Progenitor cell of endocrine pancreas (in vitro differentiated cells): Measurements from ENCODE around the gene EEIG1. TPM values are rescaled to one million over a fixed set of nuclear protein-coding genes. Genes with fewer than 3 reads are reported as not detected.
A peak's percentile ranks its signal among the peaks of the same experiment; 100 is the strongest.

Experiments
- DNase-seq: peaks from one replicate; pipeline ENCODE4 v3.0.0; 2021; ENCODE audit warnings: low spot score; ENCODE audit not compliant: unreplicated experiment
- H3K27ac Mint-ChIP-seq: 2 replicates; pipeline ENCODE4 v1.8.0; 2021; ENCODE audit warnings: mild to moderate bottlenecking, moderate library complexity, mixed read lengths
- H3K27me3 Mint-ChIP-seq: 2 replicates; pipeline ENCODE4 v1.8.0; 2021; ENCODE audit warnings: mixed read lengths
- H3K36me3 Mint-ChIP-seq: 2 replicates; pipeline ENCODE4 v1.8.0; 2022; ENCODE audit warnings: mixed read lengths; ENCODE audit not compliant: insufficient read depth
- H3K4me1 Mint-ChIP-seq: 2 replicates; pipeline ENCODE4 v1.8.0; 2021; ENCODE audit warnings: low read depth, mixed read lengths
- H3K4me3 Mint-ChIP-seq: 2 replicates; pipeline ENCODE4 v1.8.0; 2021; ENCODE audit warnings: low read depth, mild to moderate bottlenecking, moderate library complexity, mixed read lengths
- H3K9me3 Mint-ChIP-seq: 2 replicates; pipeline ENCODE4 v1.8.0; 2021; ENCODE audit warnings: low read depth, mixed read lengths
- total RNA-seq: library from RNA; stranded (reverse); gene quantifications from 2 replicates; pipeline ENCODE4 v1.2.1, GENCODE V29; 2021
- TF ChIP-seq, protein P1 (sequence below): fragments of 200-600 bp; sonication (generic); IDR thresholded peaks from one replicate; pipeline ENCODE4 v1.5.0; 2021; ENCODE audit warnings: antibody characterized with exemption, mild to moderate bottlenecking; ENCODE audit not compliant: unreplicated experiment

Gene EEIG1
- total RNA-seq, 1 donor from 2014 or later: 48.2 TPM

DNA sequence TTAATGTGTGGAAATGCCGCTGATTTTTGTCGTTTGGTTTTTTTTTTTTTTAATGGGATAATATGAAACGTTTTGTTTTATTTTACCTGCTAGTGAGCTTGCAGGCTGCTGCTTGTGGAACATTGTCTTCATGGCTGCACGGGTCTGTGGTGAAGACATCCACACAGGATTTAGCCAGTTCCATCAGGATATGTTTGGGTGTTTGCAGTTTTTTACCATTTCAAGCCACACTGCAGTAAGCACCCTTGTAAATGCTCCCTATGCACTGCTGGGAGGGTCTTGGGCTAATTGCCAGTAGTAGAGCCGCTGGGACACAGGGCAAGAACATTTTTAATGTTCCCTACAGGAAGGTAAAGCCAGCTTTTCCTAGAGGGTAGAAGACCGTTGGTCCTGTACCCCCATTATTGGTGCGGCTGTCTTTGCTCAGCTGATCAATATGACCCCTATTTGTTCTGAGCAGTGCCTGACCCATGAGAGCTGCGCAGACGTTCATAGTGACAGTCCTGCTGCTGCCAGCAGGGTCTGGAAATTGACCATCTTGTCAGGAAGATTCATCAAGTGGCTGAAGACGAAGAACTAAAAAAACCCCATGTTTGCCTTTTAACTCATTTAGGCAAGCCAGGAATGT is 20.5 kb upstream of the EEIG1 start:
- Mint-ChIP-seq H3K27ac (peak overlapping the region; percentile 35), H3K4me1 (peaks cover 6% of the 10 kb centered on the region), H3K9me3 (peaks cover 3% of the 10 kb centered on the region), H3K36me3 (no peaks in the 10 kb centered on the region), H3K27me3 (no peaks in the 10 kb centered on the region), H3K4me3 (no peak overlapping the region)
- no peak for DNase-seq
- TF ChIP-seq, protein P1, sequence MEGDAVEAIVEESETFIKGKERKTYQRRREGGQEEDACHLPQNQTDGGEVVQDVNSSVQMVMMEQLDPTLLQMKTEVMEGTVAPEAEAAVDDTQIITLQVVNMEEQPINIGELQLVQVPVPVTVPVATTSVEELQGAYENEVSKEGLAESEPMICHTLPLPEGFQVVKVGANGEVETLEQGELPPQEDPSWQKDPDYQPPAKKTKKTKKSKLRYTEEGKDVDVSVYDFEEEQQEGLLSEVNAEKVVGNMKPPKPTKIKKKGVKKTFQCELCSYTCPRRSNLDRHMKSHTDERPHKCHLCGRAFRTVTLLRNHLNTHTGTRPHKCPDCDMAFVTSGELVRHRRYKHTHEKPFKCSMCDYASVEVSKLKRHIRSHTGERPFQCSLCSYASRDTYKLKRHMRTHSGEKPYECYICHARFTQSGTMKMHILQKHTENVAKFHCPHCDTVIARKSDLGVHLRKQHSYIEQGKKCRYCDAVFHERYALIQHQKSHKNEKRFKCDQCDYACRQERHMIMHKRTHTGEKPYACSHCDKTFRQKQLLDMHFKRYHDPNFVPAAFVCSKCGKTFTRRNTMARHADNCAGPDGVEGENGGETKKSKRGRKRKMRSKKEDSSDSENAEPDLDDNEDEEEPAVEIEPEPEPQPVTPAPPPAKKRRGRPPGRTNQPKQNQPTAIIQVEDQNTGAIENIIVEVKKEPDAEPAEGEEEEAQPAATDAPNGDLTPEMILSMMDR: no peak

DNA sequence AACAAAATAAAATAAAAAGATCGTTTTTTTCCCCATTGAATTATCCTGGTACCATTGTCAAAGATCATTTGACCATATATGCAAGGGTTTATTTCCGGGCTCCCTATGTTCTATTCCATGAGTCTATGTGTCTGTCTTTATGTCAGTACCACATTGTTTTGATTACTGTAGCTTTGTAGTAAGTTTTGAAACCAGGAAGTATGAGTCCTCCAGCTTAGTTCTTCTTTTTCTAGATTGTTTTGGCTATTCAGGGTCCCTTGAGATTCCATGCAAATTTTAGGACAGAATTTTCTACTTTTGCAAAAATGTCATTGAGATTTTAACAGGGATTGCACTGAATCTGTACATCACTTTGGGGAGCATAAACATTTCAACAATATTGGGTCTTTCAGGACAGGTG is 18.7 kb upstream of the EEIG1 start:
- Mint-ChIP-seq H3K36me3 (no peaks in the 10 kb centered on the region), H3K4me3 (no peak overlapping the region), H3K4me1 (peaks cover 6% of the 10 kb centered on the region), H3K27ac (no peak overlapping the region), H3K9me3 (peaks cover 3% of the 10 kb centered on the region), H3K27me3 (no peaks in the 10 kb centered on the region)
- TF ChIP-seq, protein P1: no peak
- DNase-seq: no peak

DNA sequence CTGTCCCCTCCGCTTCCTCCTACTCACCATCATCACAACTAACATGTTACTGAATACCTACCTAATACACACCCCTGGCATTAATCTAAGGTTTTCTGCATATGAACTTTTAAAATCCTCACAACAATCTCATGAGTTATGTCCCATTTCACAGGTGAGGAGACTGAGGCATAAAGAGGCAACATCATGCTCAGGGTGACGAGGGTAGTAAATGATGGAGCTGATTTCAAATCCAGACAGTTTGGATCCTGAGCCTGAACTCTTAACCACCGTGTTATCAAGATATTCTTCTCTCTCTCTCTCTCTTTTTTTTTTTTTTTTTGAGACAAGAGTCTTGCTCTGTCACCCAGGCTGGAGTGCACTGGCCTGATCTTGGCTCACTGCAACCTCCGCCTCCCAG is 12.9 kb upstream of the EEIG1 start:
- DNase-seq: no peak
- Mint-ChIP-seq H3K27me3 (no peaks in the 10 kb centered on the region), H3K4me3 (no peak overlapping the region), H3K36me3 (no peaks in the 10 kb centered on the region), H3K4me1 (peaks cover 7% of the 10 kb centered on the region), H3K27ac (no peak overlapping the region), H3K9me3 (no peaks in the 10 kb centered on the region)
- TF ChIP-seq, protein P1: no peak

DNA sequence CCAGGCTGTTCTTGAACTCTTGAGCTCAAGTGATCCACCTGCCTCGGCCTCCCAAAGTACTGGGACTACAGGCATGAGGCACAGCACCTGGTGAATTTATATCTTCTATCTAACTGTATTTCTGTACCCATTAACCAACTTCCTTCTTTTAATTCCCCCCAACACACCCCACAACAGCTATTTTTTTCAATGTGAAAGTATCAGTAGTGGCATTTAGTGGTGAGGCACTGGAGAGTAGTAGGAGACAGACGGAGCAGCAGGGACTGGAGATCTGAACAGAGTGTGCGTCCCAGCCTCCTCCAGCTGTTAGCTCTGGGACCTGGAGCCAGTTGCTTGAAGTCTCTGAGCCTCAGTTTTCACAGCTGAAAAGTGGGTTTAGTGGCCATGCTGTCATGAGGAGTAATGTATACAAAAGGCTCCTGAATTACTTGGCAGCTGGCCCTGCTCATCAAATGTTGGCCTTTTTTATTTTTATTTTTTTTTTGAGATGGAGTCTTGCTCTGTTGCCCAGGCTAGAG is 11.0 kb upstream of the EEIG1 start:
- no peak overlapping the region for H3K27ac Mint-ChIP-seq
- H3K4me3 Mint-ChIP-seq: no peak overlapping the region
- DNase-seq: no peak
- H3K36me3 Mint-ChIP-seq: no peaks in the 10 kb centered on the region
- TF ChIP-seq, protein P1: no peak
- H3K4me1 Mint-ChIP-seq: peaks cover 12% of the 10 kb centered on the region
- H3K9me3 Mint-ChIP-seq: no peaks in the 10 kb centered on the region
- H3K27me3 Mint-ChIP-seq: no peaks in the 10 kb centered on the region

DNA sequence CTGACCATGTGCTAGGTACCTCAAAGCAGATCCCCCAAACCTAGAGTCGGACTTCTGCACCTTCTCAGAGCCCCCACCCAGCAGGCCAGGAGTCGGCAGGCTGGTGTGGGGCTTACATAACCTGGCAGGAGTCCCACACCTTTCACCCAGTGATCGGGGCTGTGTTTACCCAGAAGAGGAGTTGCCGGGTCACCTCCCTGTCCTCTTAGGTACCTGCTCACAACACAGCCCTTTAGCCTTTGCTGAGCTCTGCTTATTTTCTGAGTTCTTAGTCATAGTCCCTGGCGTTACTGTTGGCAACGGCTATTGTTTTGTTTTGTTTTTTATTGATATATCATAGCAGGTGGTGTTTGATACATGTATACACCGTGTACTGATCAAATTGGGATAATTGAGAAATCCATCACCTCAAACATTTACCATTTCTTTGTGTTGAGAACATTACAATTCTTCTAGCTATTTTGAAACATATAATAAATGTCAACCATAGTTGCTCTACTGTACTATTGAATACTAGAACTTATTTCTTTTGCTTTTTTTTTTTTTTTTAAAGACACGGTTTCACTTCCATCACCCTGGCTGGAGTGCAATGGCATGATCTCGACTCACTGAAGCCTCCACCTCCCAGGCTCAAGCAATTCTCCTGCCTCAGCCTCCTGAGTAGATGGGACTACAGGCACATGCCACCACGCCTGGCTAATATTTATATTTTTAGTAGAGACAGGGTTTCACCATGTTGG is 10.4 kb upstream of the EEIG1 start:
- Mint-ChIP-seq H3K9me3 (no peaks in the 10 kb centered on the region), H3K36me3 (no peaks in the 10 kb centered on the region), H3K27ac (no peak overlapping the region), H3K4me1 (peaks cover 14% of the 10 kb centered on the region), H3K4me3 (no peak overlapping the region), H3K27me3 (no peaks in the 10 kb centered on the region)
- DNase-seq: no peak
- TF ChIP-seq, protein P1: no peak
